HepG2 (cell line): ENCODE measurements around the gene P4HB. TPM values are rescaled to one million over a fixed set of nuclear protein-coding genes. Genes with fewer than 3 reads are reported as not detected.
A peak's percentile ranks its signal among the peaks of the same experiment; 100 is the strongest.

ENCODE experiments used
- ARNTL ChIP-seq: sonication (generic); formaldehyde crosslinking; IDR thresholded peaks from 2 replicates; pipeline ENCODE4 v1.4.0; 2020; ENCODE audit warnings: mild to moderate bottlenecking, missing genetic modification reagents
- ATF5 ChIP-seq: sonication (generic); formaldehyde crosslinking; IDR thresholded peaks from 2 replicates; pipeline ENCODE4 v1.4.0; 2020; ENCODE audit warnings: mild to moderate bottlenecking, low read depth, missing genetic modification reagents
- CBFB ChIP-seq: sonication (generic); formaldehyde crosslinking; IDR thresholded peaks from 2 replicates; pipeline ENCODE4 v1.4.0; 2020; ENCODE audit warnings: missing genetic modification reagents
- CBX2 ChIP-seq, 2 experiments: fragments of 200-600 bp in 1 of 2; sonication (generic); formaldehyde crosslinking in 1 of 2; IDR thresholded peaks; 2 replicates each; pipeline versions ENCODE4 v1.7.0 to v1.8.1; 2018 to 2022; ENCODE audit warnings: low read depth in 2 of 2, low read length in 1 of 2, mild to moderate bottlenecking in 1 of 2, missing genetic modification reagents in 1 of 2
- FOSL2 ChIP-seq: sonication (generic); formaldehyde crosslinking; IDR thresholded peaks from 2 replicates; pipeline ENCODE4 v1.4.0; 2020; ENCODE audit warnings: missing genetic modification reagents
- GATAD1 ChIP-seq: IDR thresholded peaks from 2 replicates; pipeline ENCODE4 v1.6.1; 2016; ENCODE audit warnings: missing genetic modification reagents, missing compliant biosample characterization
- HOXA7 ChIP-seq: sonication (generic); formaldehyde crosslinking; IDR thresholded peaks from 2 replicates; pipeline ENCODE4 v1.8.1; 2022; ENCODE audit warnings: mild to moderate bottlenecking, missing genetic modification reagents, moderate library complexity
- LCORL ChIP-seq, 2 experiments: fragments of 450-650 bp in 1 of 2; sonication (generic) in 1 of 2; formaldehyde crosslinking in 1 of 2; IDR thresholded peaks; 2 replicates each; pipeline versions ENCODE4 v1.5.0 to v1.6.1; 2017 to 2020; ENCODE audit warnings: antibody characterized with exemption in 1 of 2, missing genetic modification reagents in 1 of 2
- MLLT10 ChIP-seq: sonication (generic); formaldehyde crosslinking; IDR thresholded peaks from 2 replicates; pipeline ENCODE4 v1.4.0; 2020; ENCODE audit warnings: missing genetic modification reagents
- MTF2 ChIP-seq: sonication (generic); formaldehyde crosslinking; IDR thresholded peaks from 2 replicates; pipeline ENCODE4 v1.5.0; 2020; ENCODE audit warnings: missing genetic modification reagents, borderline replicate concordance
- NONO ChIP-seq, 2 experiments: fragments of 450-650 bp in 1 of 2; sonication (generic) in 1 of 2; formaldehyde crosslinking in 1 of 2; IDR thresholded peaks in 1 of 2; conservative IDR thresholded peaks in 1 of 2; 2 replicates each; pipeline versions ENCODE4 v1.6.1 to v1.8.0; 2017 to 2022; ENCODE audit warnings: mild to moderate bottlenecking in 1 of 2, missing genetic modification reagents in 1 of 2, moderate library complexity in 1 of 2
- NR3C1 ChIP-seq: sonication (generic); formaldehyde crosslinking; IDR thresholded peaks from 2 replicates; pipeline ENCODE4 v1.4.0; 2020; ENCODE audit warnings: missing genetic modification reagents
- PBX3 ChIP-seq: sonication (generic); formaldehyde crosslinking; IDR thresholded peaks from 2 replicates; pipeline ENCODE4 v1.8.1; 2023; ENCODE audit warnings: missing genetic modification reagents, inconsistent platforms, borderline replicate concordance
- SKI ChIP-seq: fragments of 450-650 bp; IDR thresholded peaks from one replicate; pipeline ENCODE4 v1.6.1; 2018; ENCODE audit warnings: mild to moderate bottlenecking; ENCODE audit not compliant: partially characterized antibody
- TCF7 ChIP-seq: sonication (generic); IDR thresholded peaks from 2 replicates; pipeline ENCODE4 v1.6.1; 2016; ENCODE audit warnings: antibody characterized with exemption, low read depth
- TMF1 ChIP-seq: sonication (generic); formaldehyde crosslinking; IDR thresholded peaks from 2 replicates; pipeline ENCODE4 v1.8.1; 2022; ENCODE audit warnings: low read depth, missing genetic modification reagents
- YY1 ChIP-seq: IDR thresholded peaks from 2 replicates; pipeline ENCODE4 v1.6.1; 2011; ENCODE audit warnings: low read length, low read depth, moderate library complexity, mild to moderate bottlenecking; ENCODE audit not compliant: insufficient read depth, insufficient replicate concordance
- ZBTB1 ChIP-seq: sonication (generic); formaldehyde crosslinking; IDR thresholded peaks from 2 replicates; pipeline ENCODE4 v1.4.0; 2020; ENCODE audit warnings: missing genetic modification reagents, borderline replicate concordance
- ZBTB34 ChIP-seq: sonication (generic); formaldehyde crosslinking; IDR thresholded peaks from 2 replicates; pipeline ENCODE4 v1.8.0; 2022; ENCODE audit warnings: mild to moderate bottlenecking, missing genetic modification reagents
- ZNF180 ChIP-seq: sonication (generic); formaldehyde crosslinking; IDR thresholded peaks from 2 replicates; pipeline ENCODE4 v1.4.0; 2020; ENCODE audit warnings: low read depth, missing genetic modification reagents, borderline replicate concordance
- ZNF382 ChIP-seq: sonication (generic); formaldehyde crosslinking; IDR thresholded peaks from 2 replicates; pipeline ENCODE4 v1.5.0; 2020; ENCODE audit warnings: missing genetic modification reagents, mild to moderate bottlenecking, borderline replicate concordance
- ZNF431 ChIP-seq: sonication (generic); formaldehyde crosslinking; IDR thresholded peaks from 2 replicates; pipeline ENCODE4 v1.9.0; 2022; ENCODE audit warnings: missing genetic modification reagents, low read depth, mild to moderate bottlenecking, borderline replicate concordance
- ZNF703 ChIP-seq: sonication (generic); formaldehyde crosslinking; IDR thresholded peaks from 2 replicates; pipeline ENCODE4 v1.5.1; 2020; ENCODE audit warnings: missing genetic modification reagents, mild to moderate bottlenecking, moderate library complexity, borderline replicate concordance
- ZNF777 ChIP-seq: sonication (generic); formaldehyde crosslinking; IDR thresholded peaks from 2 replicates; pipeline ENCODE4 v1.4.0; 2020; ENCODE audit warnings: missing genetic modification reagents
- polyA plus RNA-seq, 8 experiments: library from polyadenylated mRNA; depleted of rRNA in 3 of 8; stranded (reverse) in 7 of 8; unstranded in 1 of 8; fragments of >200 nt; fragmentation: Illumina TruSeq in 4 of 8; extraction: Trizol in 4 of 8; gene quantifications; 2 replicates each; pipeline versions ENCODE4 v1.2.1 to v1.2.3, GENCODE V29; 2011 to 2016; ENCODE audit warnings: low read depth in 4 of 8, missing spikeins in 1 of 8, mixed read lengths in 1 of 8; ENCODE audit not compliant: insufficient read depth in 1 of 8
- total RNA-seq, 5 experiments: library from RNA; depleted of rRNA; stranded (reverse); fragments of >200 nt; fragmentation: Illumina TruSeq; extraction: Trizol; gene quantifications; 2 replicates each; pipeline ENCODE4 v1.2.3, GENCODE V29; 2016; ENCODE audit warnings: low read depth in 1 of 5

P4HB gene
- total and polyA plus RNA-seq, 2 of the 13 experiments (the other 11 are each of a cell fraction or from before 2014, with no cell fraction given), result 185 to 782 TPM

GRCh38 chr17:81863833-81864768, 3.8 kb upstream of the P4HB start (continued):
- no peak for TF ChIP-seq NONO (IDR thresholded peaks at IDR 0.05)
- peak; percentile 48; the same call in 1 of the 2 replicates for TF ChIP-seq NONO (CRISPR knock-in tag; conservative IDR thresholded peaks at IDR 0.05)
- no peak for TF ChIP-seq ZNF431
- TF ChIP-seq ZBTB34 (CRISPR knock-in tag), result no peak
- TF ChIP-seq MLLT10, result no peak
- TF ChIP-seq NR3C1 (CRISPR knock-in tag), result no peak
- TF ChIP-seq GATAD1 (CRISPR knock-in tag), result no peak
- no peak for TF ChIP-seq CBX2 (IDR thresholded peaks at IDR 0.05; ENCODE audit: low read depth, low read length)
- no peak for TF ChIP-seq CBX2 (CRISPR knock-in tag; IDR thresholded peaks at IDR 0.05; ENCODE audit: low read depth)
- TF ChIP-seq ARNTL (CRISPR knock-in tag), result no peak
- TF ChIP-seq CBFB (CRISPR knock-in tag), result no peak
- no peak for TF ChIP-seq ZNF703 (CRISPR knock-in tag)
- TF ChIP-seq SKI, result no peak
- no peak for TF ChIP-seq PBX3 (CRISPR knock-in tag)
- no peak for TF ChIP-seq TCF7
- no peak for TF ChIP-seq ZNF180
- no peak for TF ChIP-seq ZNF777
- no peak for TF ChIP-seq HOXA7 (CRISPR knock-in tag)
- no peak for TF ChIP-seq LCORL (IDR thresholded peaks at IDR 0.05)
- TF ChIP-seq LCORL (CRISPR knock-in tag; IDR thresholded peaks at IDR 0.05), result no peak
- TF ChIP-seq FOSL2, result no peak
- no peak for TF ChIP-seq ZBTB1 (CRISPR knock-in tag)
- no peak for TF ChIP-seq YY1
- TF ChIP-seq MTF2 (CRISPR knock-in tag), result no peak
- no peak for TF ChIP-seq ATF5 (CRISPR knock-in tag)
- no peak for TF ChIP-seq ZNF382 (CRISPR knock-in tag)
- no peak for TF ChIP-seq TMF1 (CRISPR knock-in tag)
